H9 (cell line): ENCODE measurements around the gene FETUB. TPM values are rescaled to one million over a fixed set of nuclear protein-coding genes. Genes with fewer than 3 reads are reported as not detected.

Experiments
- DNase-seq: peaks from one replicate; pipeline ENCODE4 v3.0.0-alpha.2; 2017
- H2AFZ ChIP-seq: one replicate; pipeline ENCODE4 v1.6.1; 2013; ENCODE audit warnings: mild to moderate bottlenecking, low read length, control low read depth, moderate library complexity
- H2AK5ac ChIP-seq: 2 replicates; pipeline ENCODE4 v1.6.1; 2013; ENCODE audit warnings: low read length, control low read depth, mixed read lengths; ENCODE audit not compliant: insufficient read length
- H2BK120ac ChIP-seq: one replicate; pipeline ENCODE4 v1.6.1; 2013; ENCODE audit warnings: low read depth, mild to moderate bottlenecking, low read length, control low read depth, inconsistent platforms; ENCODE audit not compliant: poor library complexity, severe bottlenecking
- H2BK12ac ChIP-seq: 2 replicates; pipeline ENCODE4 v1.6.1; 2013; ENCODE audit warnings: low read length, control low read depth, mixed read lengths, low read depth; ENCODE audit not compliant: insufficient read length
- H2BK15ac ChIP-seq: 2 replicates; pipeline ENCODE4 v1.6.1; 2013; ENCODE audit warnings: low read depth, low read length, control low read depth
- H2BK20ac ChIP-seq: one replicate; pipeline ENCODE4 v1.6.1; 2013; ENCODE audit warnings: low read depth, mild to moderate bottlenecking, low read length, control low read depth, inconsistent platforms; ENCODE audit not compliant: poor library complexity, severe bottlenecking
- H2BK5ac ChIP-seq: 2 replicates; pipeline ENCODE4 v1.6.1; 2013; ENCODE audit warnings: low read length, control low read depth, mixed read lengths; ENCODE audit not compliant: insufficient read length
- H3K14ac ChIP-seq: 2 replicates; pipeline ENCODE4 v1.6.1; 2013; ENCODE audit warnings: low read length, control low read depth; ENCODE audit not compliant: insufficient read depth
- H3K18ac ChIP-seq: 2 replicates; pipeline ENCODE4 v1.6.1; 2013; ENCODE audit warnings: low read depth, mild to moderate bottlenecking, mixed read lengths, low read length, control low read depth; ENCODE audit not compliant: insufficient read length
- H3K23ac ChIP-seq: 2 replicates; pipeline ENCODE4 v1.6.1; 2013; ENCODE audit warnings: low read length, control low read depth, mixed read lengths, low read depth; ENCODE audit not compliant: insufficient read length
- H3K23me2 ChIP-seq: 2 replicates; pipeline ENCODE4 v1.6.1; 2013; ENCODE audit warnings: low read depth, mild to moderate bottlenecking, mixed read lengths, low read length, control low read depth; ENCODE audit not compliant: insufficient read length, poor library complexity, severe bottlenecking
- H3K27ac ChIP-seq: 2 replicates; pipeline ENCODE4 v1.5.1; 2013; ENCODE audit warnings: low read length, control low read depth, mixed read lengths, low read depth; ENCODE audit not compliant: insufficient read length
- H3K27me3 ChIP-seq: 2 replicates; pipeline ENCODE4 v1.6.1; 2013; ENCODE audit warnings: low read length, control low read depth, inconsistent platforms; ENCODE audit not compliant: insufficient read depth
- H3K4ac ChIP-seq: 2 replicates; pipeline ENCODE4 v1.6.1; 2013; ENCODE audit warnings: low read depth, mild to moderate bottlenecking, control low read depth, inconsistent platforms, low read length, moderate library complexity
- H3K4me1 ChIP-seq: 2 replicates; pipeline ENCODE4 v1.6.1; 2013; ENCODE audit warnings: low read length, control low read depth, inconsistent platforms; ENCODE audit not compliant: insufficient read depth
- H3K4me2 ChIP-seq: 2 replicates; pipeline ENCODE4 v1.6.1; 2013; ENCODE audit warnings: low read length, control low read depth, mixed read lengths; ENCODE audit not compliant: insufficient read length, insufficient read depth
- H3K56ac ChIP-seq: 2 replicates; pipeline ENCODE4 v1.6.1; 2013; ENCODE audit warnings: low read depth, mild to moderate bottlenecking, mixed read lengths, low read length, control low read depth; ENCODE audit not compliant: insufficient read length
- H3K79me1 ChIP-seq: 2 replicates; pipeline ENCODE4 v1.6.1; 2013; ENCODE audit warnings: low read depth, mild to moderate bottlenecking, moderate library complexity, low read length, control low read depth, inconsistent platforms; ENCODE audit not compliant: insufficient read depth, poor library complexity, severe bottlenecking
- H3K79me2 ChIP-seq: 2 replicates; pipeline ENCODE4 v1.6.1; 2013; ENCODE audit warnings: low read length, control low read depth, inconsistent platforms; ENCODE audit not compliant: insufficient read depth
- H3K9ac ChIP-seq: 2 replicates; pipeline ENCODE4 v1.6.1; 2013; ENCODE audit warnings: low read length, control low read depth, mixed read lengths; ENCODE audit not compliant: insufficient read length; ENCODE audit errors: extremely low read depth
- H3K9me3 ChIP-seq: one replicate; pipeline ENCODE4 v1.6.1; 2013; ENCODE audit warnings: low read depth, low read length, inconsistent platforms; ENCODE audit not compliant: control insufficient read depth
- H3T11ph ChIP-seq: one replicate; pipeline ENCODE4 v1.6.1; 2013; ENCODE audit warnings: mild to moderate bottlenecking, low read length, control low read depth, inconsistent platforms
- H4K20me1 ChIP-seq: one replicate; pipeline ENCODE4 v1.6.1; 2013; ENCODE audit not compliant: control insufficient read depth, insufficient read length, insufficient read depth
- H4K5ac ChIP-seq: 2 replicates; pipeline ENCODE4 v1.6.1; 2013; ENCODE audit warnings: low read depth, mild to moderate bottlenecking, mixed read lengths, low read length, control low read depth; ENCODE audit not compliant: insufficient read length
- H4K8ac ChIP-seq: replicated peaks from 2 replicates; pipeline ENCODE4 v1.6.1; 2013; ENCODE audit warnings: low read length, control low read depth, mixed read lengths, low read depth; ENCODE audit not compliant: insufficient read length
- H4K91ac ChIP-seq: 2 replicates; pipeline ENCODE4 v1.6.1; 2013; ENCODE audit warnings: low read depth, mild to moderate bottlenecking, moderate library complexity, mixed read lengths, low read length, control low read depth; ENCODE audit not compliant: insufficient read length
- H3K27ac Mint-ChIP-seq, 3 experiments: 2 replicates in 2 of 3; 3 replicates in 1 of 3; pipeline ENCODE4 v1.8.0; 2020 to 2021; ENCODE audit warnings: mixed read lengths in 3 of 3, mild to moderate bottlenecking in 1 of 3, moderate library complexity in 1 of 3
- H3K27me3 Mint-ChIP-seq: 2 replicates; pipeline ENCODE4 v1.8.0; 2021; ENCODE audit warnings: low read depth, mild to moderate bottlenecking, moderate library complexity, mixed read lengths
- H3K36me3 Mint-ChIP-seq, 3 experiments: 2 replicates in 2 of 3; 3 replicates in 1 of 3; pipeline ENCODE4 v1.8.0; 2020 to 2021; ENCODE audit warnings: low read depth in 3 of 3, mixed read lengths in 3 of 3; ENCODE audit not compliant: insufficient read depth in 1 of 3
- H3K4me1 Mint-ChIP-seq, 2 experiments: 2 replicates each; pipeline ENCODE4 v1.8.0; 2020; ENCODE audit warnings: mixed read lengths in 2 of 2
- H3K4me3 Mint-ChIP-seq, 2 experiments: 2 replicates in 1 of 2; 3 replicates in 1 of 2; pipeline ENCODE4 v1.8.0; 2020 to 2021; ENCODE audit warnings: mild to moderate bottlenecking in 2 of 2, mixed read lengths in 2 of 2, moderate library complexity in 1 of 2
- H3K9me3 Mint-ChIP-seq, 2 experiments: 2 replicates in 1 of 2; 3 replicates in 1 of 2; pipeline ENCODE4 v1.8.0; 2020; ENCODE audit warnings: mild to moderate bottlenecking in 2 of 2, mixed read lengths in 2 of 2, moderate library complexity in 1 of 2
- CTCF ChIP-seq: fragments of 200-600 bp; sonication (generic); conservative IDR thresholded peaks from 3 replicates; pipeline ENCODE4 v1.8.0; 2021; ENCODE audit warnings: antibody characterized with exemption, mild to moderate bottlenecking
- WGBS: extraction: QIAGEN DNeasy Blood & Tissue Kit; methylation state at CpG from one replicate; pipeline ENCODE4 v1.1.7; 2013; ENCODE audit warnings: missing lambda C conversion rate, low lambda C conversion rate, mixed read lengths; ENCODE audit not compliant: insufficient read length; ENCODE audit errors: extremely low coverage; 5-methylcytosine and 5-hydroxymethylcytosine counted together
- total RNA-seq: library from RNA; stranded (reverse); gene quantifications from 2 replicates; pipeline ENCODE4 v1.2.1, GENCODE V29; 2021

Gene FETUB
- total RNA-seq, 1 experiment from 2014 or later: not detected

- no peaks in the 10 kb centered on the region for H3K79me1 ChIP-seq
- H3K4me1 ChIP-seq: no peaks in the 10 kb centered on the region
- H2BK12ac ChIP-seq: no peak overlapping the region
- no peaks in the 10 kb centered on the region for H3K79me2 ChIP-seq
- no CpG with 5 or more reads among the region's 4 CpGs for WGBS
- no peak overlapping the region for H2BK20ac ChIP-seq
- H3K27ac ChIP-seq: no peak overlapping the region
- no peak overlapping the region for H4K91ac ChIP-seq
- H3K4ac ChIP-seq: no peak overlapping the region
- Mint-ChIP-seq H3K27ac (no peak overlapping the region), H3K27me3 (peaks cover 2% of the 10 kb centered on the region), H3K36me3 (no peaks in the 10 kb centered on the region), H3K4me3 (no peak overlapping the region), H3K9me3 (no peaks in the 10 kb centered on the region), H3K4me1 (no peaks in the 10 kb centered on the region)
- no peak overlapping the region for H3K9ac ChIP-seq
- no peak overlapping the region for H4K5ac ChIP-seq
- no peaks in the 10 kb centered on the region for H3K27me3 ChIP-seq
- H3K4me2 ChIP-seq: no peak overlapping the region
- H3K23ac ChIP-seq: no peak overlapping the region
- no peak overlapping the region for H3K14ac ChIP-seq
- H4K20me1 ChIP-seq: no peaks in the 10 kb centered on the region
- H2AK5ac ChIP-seq: no peak overlapping the region
- H4K8ac ChIP-seq: no peak overlapping the region
- no peak overlapping the region for H2BK15ac ChIP-seq
- no peak overlapping the region for H2AFZ ChIP-seq
- H3K9me3 ChIP-seq: no peaks in the 10 kb centered on the region
- no peak overlapping the region for H2BK5ac ChIP-seq
- no peak overlapping the region for H3K56ac ChIP-seq
- no peaks in the 10 kb centered on the region for H3K23me2 ChIP-seq
- no peak overlapping the region for H3T11ph ChIP-seq
- H2BK120ac ChIP-seq: no peak overlapping the region
- no peak for TF ChIP-seq CTCF
- H3K18ac ChIP-seq: no peak overlapping the region
- no peak for DNase-seq
Observed at GRCh38 chr3:186624598-186624997, 15.6 kb upstream of the FETUB start.
